Keratinocyte (primary cell): Measurements from ENCODE around the gene POU3F1.

Experiments
- EZH2 ChIP-seq: IDR thresholded peaks from one replicate; pipeline ENCODE4 v1.6.1; 2012; ENCODE audit warnings: inconsistent platforms, mild to moderate bottlenecking, low read length, moderate library complexity
- TF ChIP-seq, protein P1 (sequence below), 3 experiments: IDR thresholded peaks in 1 of 3; conservative IDR thresholded peaks in 1 of 3; optimal IDR thresholded peaks in 1 of 3; 2 replicates in 2 of 3; 3 replicates in 1 of 3; pipeline versions ENCODE3 to v1.5.1; 2011; ENCODE audit warnings: low read length in 3 of 3, mild to moderate bottlenecking in 3 of 3, moderate library complexity in 2 of 3, control low read depth in 1 of 3, inconsistent platforms in 1 of 3; ENCODE audit not compliant: insufficient read depth in 2 of 3; ENCODE audit errors: extremely low read depth in 1 of 3

GRCh38 chr1:38068220-38068979, 21.8 kb upstream of the POU3F1 start:
- TF ChIP-seq, protein P1, sequence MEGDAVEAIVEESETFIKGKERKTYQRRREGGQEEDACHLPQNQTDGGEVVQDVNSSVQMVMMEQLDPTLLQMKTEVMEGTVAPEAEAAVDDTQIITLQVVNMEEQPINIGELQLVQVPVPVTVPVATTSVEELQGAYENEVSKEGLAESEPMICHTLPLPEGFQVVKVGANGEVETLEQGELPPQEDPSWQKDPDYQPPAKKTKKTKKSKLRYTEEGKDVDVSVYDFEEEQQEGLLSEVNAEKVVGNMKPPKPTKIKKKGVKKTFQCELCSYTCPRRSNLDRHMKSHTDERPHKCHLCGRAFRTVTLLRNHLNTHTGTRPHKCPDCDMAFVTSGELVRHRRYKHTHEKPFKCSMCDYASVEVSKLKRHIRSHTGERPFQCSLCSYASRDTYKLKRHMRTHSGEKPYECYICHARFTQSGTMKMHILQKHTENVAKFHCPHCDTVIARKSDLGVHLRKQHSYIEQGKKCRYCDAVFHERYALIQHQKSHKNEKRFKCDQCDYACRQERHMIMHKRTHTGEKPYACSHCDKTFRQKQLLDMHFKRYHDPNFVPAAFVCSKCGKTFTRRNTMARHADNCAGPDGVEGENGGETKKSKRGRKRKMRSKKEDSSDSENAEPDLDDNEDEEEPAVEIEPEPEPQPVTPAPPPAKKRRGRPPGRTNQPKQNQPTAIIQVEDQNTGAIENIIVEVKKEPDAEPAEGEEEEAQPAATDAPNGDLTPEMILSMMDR (optimal IDR thresholded peaks at IDR 0.05 in 1 of 3, IDR thresholded peaks at IDR 0.05 in 1 of 3, conservative IDR thresholded peaks at IDR 0.05 in 1 of 3; ENCODE audit: extremely low read depth in 1 of 3, insufficient read depth in 2 of 3, low read length in 3 of 3): no peak
- no peak for TF ChIP-seq EZH2
